GM23338 (cell line): ENCODE measurements around the gene LILRB1. TPM values are rescaled to one million over a fixed set of nuclear protein-coding genes. Genes with fewer than 3 reads are reported as not detected.

ENCODE experiments used
- ATAC-seq: fragments of 200-7000 bp; cut with Tn5 transposase; 3 replicates; pipeline ENCODE4 v1.9.1; 2020
- DNase-seq: peaks from one replicate; pipeline ENCODE4 v3.0.0-alpha.2; 2015; ENCODE audit warnings: low spot score
- H2AFZ ChIP-seq: fragments of 200-600 bp; sonication (generic); 2 replicates; pipeline ENCODE4 v1.8.0; 2016; ENCODE audit warnings: antibody characterized with exemption, mild to moderate bottlenecking, moderate library complexity
- H3F3A ChIP-seq: fragments of 200-600 bp; sonication (generic); replicated peaks from 2 replicates; pipeline ENCODE4 v1.8.0; 2017; ENCODE audit warnings: antibody characterized with exemption, mixed run types, low read depth
- H3K27ac ChIP-seq: fragments of 200-600 bp; sonication (generic); 2 replicates; pipeline ENCODE4 v1.6.1; 2016; ENCODE audit warnings: low read depth
- H3K27me3 ChIP-seq: fragments of 200-600 bp; sonication (generic); 2 replicates; pipeline ENCODE4 v1.8.0; 2016; ENCODE audit warnings: mild to moderate bottlenecking, mixed run types, moderate library complexity; ENCODE audit not compliant: insufficient read depth
- H3K36me3 ChIP-seq: fragments of 200-600 bp; sonication (generic); 2 replicates; pipeline ENCODE4 v1.8.0; 2016; ENCODE audit warnings: mild to moderate bottlenecking; ENCODE audit not compliant: insufficient read depth
- H3K4me1 ChIP-seq: fragments of 200-600 bp; sonication (generic); 2 replicates; pipeline ENCODE4 v1.8.0; 2016; ENCODE audit warnings: mild to moderate bottlenecking, moderate library complexity; ENCODE audit not compliant: insufficient read depth
- H3K4me2 ChIP-seq: fragments of 200-600 bp; sonication (generic); 2 replicates; pipeline ENCODE4 v1.7.1; 2017; ENCODE audit warnings: mixed run types
- H3K4me3 ChIP-seq: fragments of 200-600 bp; sonication (generic); 2 replicates; pipeline ENCODE4 v1.6.1; 2016; ENCODE audit warnings: mixed run types
- H3K79me2 ChIP-seq: fragments of 200-600 bp; sonication (generic); replicated peaks from 2 replicates; pipeline ENCODE4 v1.8.0; 2017; ENCODE audit warnings: mild to moderate bottlenecking; ENCODE audit not compliant: insufficient read depth
- H3K9me2 ChIP-seq: fragments of 200-600 bp; sonication (generic); 2 replicates; pipeline ENCODE4 v1.8.0; 2017; ENCODE audit not compliant: insufficient read depth
- H4K20me1 ChIP-seq: fragments of 200-600 bp; sonication (generic); replicated peaks from 2 replicates; pipeline ENCODE4 v1.8.0; 2017; ENCODE audit warnings: mild to moderate bottlenecking; ENCODE audit not compliant: insufficient read depth
- H3K27ac Mint-ChIP-seq: 2 replicates; pipeline ENCODE4 v1.8.0; 2020; ENCODE audit warnings: inconsistent platforms, mild to moderate bottlenecking, moderate library complexity, mixed read lengths
- H3K27me3 Mint-ChIP-seq: 3 replicates; pipeline ENCODE4 v1.8.0; 2022; ENCODE audit warnings: low read depth, mild to moderate bottlenecking, moderate library complexity, mixed read lengths, inconsistent platforms; ENCODE audit not compliant: insufficient read depth, poor library complexity
- H3K36me3 Mint-ChIP-seq: 3 replicates; pipeline ENCODE4 v1.8.0; 2021; ENCODE audit warnings: low read depth, mild to moderate bottlenecking, inconsistent platforms, moderate library complexity, mixed read lengths
- H3K4me1 Mint-ChIP-seq: 3 replicates; pipeline ENCODE4 v1.8.0; 2020; ENCODE audit warnings: mild to moderate bottlenecking, inconsistent platforms, mixed read lengths
- H3K4me3 Mint-ChIP-seq: 3 replicates; pipeline ENCODE4 v1.8.0; 2021; ENCODE audit warnings: moderate library complexity, mild to moderate bottlenecking, inconsistent platforms, mixed read lengths
- H3K9me3 Mint-ChIP-seq: 3 replicates; pipeline ENCODE4 v1.8.0; 2020; ENCODE audit warnings: moderate library complexity, mild to moderate bottlenecking, inconsistent platforms, mixed read lengths
- CREB1 ChIP-seq: fragments of 250-450 bp; sonication (Bioruptor Pico); IDR thresholded peaks from 2 replicates; pipeline ENCODE4 v1.5.0; 2020; ENCODE audit warnings: low read depth, mild to moderate bottlenecking, moderate library complexity
- CTCF ChIP-seq, 2 experiments: fragments of 200-600 bp in 1 of 2; sonication (generic) in 1 of 2; conservative IDR thresholded peaks; 2 replicates each; pipeline versions ENCODE4 v1.5.1 to v1.6.1; 2016 to 2017; ENCODE audit warnings: antibody characterized with exemption in 2 of 2, low read depth in 2 of 2, mild to moderate bottlenecking in 2 of 2, moderate library complexity in 1 of 2
- ETS1 ChIP-seq: IDR thresholded peaks from 2 replicates; pipeline ENCODE4 v1.6.1; 2016; ENCODE audit warnings: antibody characterized with exemption
- EZH2 ChIP-seq: fragments of 200-600 bp; sonication (generic); IDR thresholded peaks from one replicate; pipeline ENCODE4 v1.8.0; 2017; ENCODE audit warnings: antibody characterized with exemption, mild to moderate bottlenecking, low read depth; ENCODE audit not compliant: unreplicated experiment
- JUNB ChIP-seq: IDR thresholded peaks from one replicate; pipeline ENCODE4 v1.6.1; 2016; ENCODE audit warnings: antibody characterized with exemption; ENCODE audit not compliant: unreplicated experiment
- NANOG ChIP-seq: IDR thresholded peaks from 2 replicates; pipeline ENCODE4 v1.6.1; 2016; ENCODE audit warnings: antibody characterized with exemption, borderline replicate concordance
- POLR2AphosphoS5 ChIP-seq: IDR thresholded peaks from 2 replicates; pipeline ENCODE4 v1.6.1; 2016; ENCODE audit warnings: antibody characterized with exemption, low read depth
- REST ChIP-seq: IDR thresholded peaks from one replicate; pipeline ENCODE4 v1.6.1; 2018; ENCODE audit warnings: antibody characterized with exemption; ENCODE audit not compliant: unreplicated experiment
- STAT1 ChIP-seq: IDR thresholded peaks from one replicate; pipeline ENCODE4 v1.6.1; 2016; ENCODE audit warnings: antibody characterized with exemption; ENCODE audit not compliant: unreplicated experiment
- ZNF114 ChIP-seq: fragments of 250-450 bp; sonication (Bioruptor Pico); IDR thresholded peaks from 2 replicates; pipeline ENCODE4 v1.5.0; 2020; ENCODE audit warnings: mild to moderate bottlenecking, moderate library complexity
- ZNF331 ChIP-seq: fragments of 250-450 bp; sonication (Bioruptor Pico); IDR thresholded peaks from 2 replicates; pipeline ENCODE4 v1.5.0; 2020; ENCODE audit warnings: low read depth, mild to moderate bottlenecking, moderate library complexity
- polyA plus RNA-seq: library from polyadenylated mRNA; unstranded; fragments of >200 nt; fragmentation: Nextera tagmentation; extraction: Ambion mirVana; gene quantifications from 2 replicates; pipeline ENCODE4 v1.2.1, GENCODE V29; 2016
- total RNA-seq: library from RNA; depleted of rRNA; stranded (reverse); fragments of >200 nt; shearing (Covaris generic); gene quantifications from 2 replicates; pipeline ENCODE4 v1.2.3, GENCODE V29; 2014

The LILRB1 gene
- total and polyA plus RNA-seq, 2 experiments from 2014 or later, result 0.14 TPM; not detected in 1

GRCh38 chr19:54665530-54665929 is 35.2 kb downstream of the LILRB1 start:
- no peaks in the 10 kb centered on the region for H3K9me2 ChIP-seq
- H3K4me2 ChIP-seq, result no peak overlapping the region
- H3K27ac ChIP-seq, result no peak overlapping the region
- H4K20me1 ChIP-seq, result no peaks in the 10 kb centered on the region
- DNase-seq (no peak), ATAC-seq (no peak)
- peaks cover 27% of the 10 kb centered on the region for H3K36me3 Mint-ChIP-seq
- H3K27me3 Mint-ChIP-seq, result peaks cover 8% of the 10 kb centered on the region
- H3K36me3 ChIP-seq, result no peaks in the 10 kb centered on the region
- H3K27me3 ChIP-seq, result no peaks in the 10 kb centered on the region
- peaks cover 97% of the 10 kb centered on the region for H3K9me3 Mint-ChIP-seq
- H3K27ac Mint-ChIP-seq, result no peak overlapping the region
- H3F3A ChIP-seq, result no peaks in the 10 kb centered on the region
- no peak overlapping the region for H2AFZ ChIP-seq
- H3K4me3 ChIP-seq, result no peak overlapping the region
- H3K4me3 Mint-ChIP-seq, result no peak overlapping the region
- TF ChIP-seq CREB1 (CRISPR knock-in tag) (no peak), ETS1 (no peak), POLR2AphosphoS5 (no peak), EZH2 (no peak)
- no peaks in the 10 kb centered on the region for H3K4me1 Mint-ChIP-seq
- no peaks in the 10 kb centered on the region for H3K79me2 ChIP-seq
- no peaks in the 10 kb centered on the region for H3K4me1 ChIP-seq

GRCh38 chr19:54667217-54667616 is 36.9 kb downstream of the LILRB1 start:
- Histone ChIP-seq H3K27me3 (no peaks in the 10 kb centered on the region), H4K20me1 (no peaks in the 10 kb centered on the region), H2AFZ (no peak overlapping the region), H3K79me2 (no peaks in the 10 kb centered on the region), H3K9me2 (no peaks in the 10 kb centered on the region), H3K4me1 (no peaks in the 10 kb centered on the region), H3K36me3 (no peaks in the 10 kb centered on the region), H3F3A (no peaks in the 10 kb centered on the region), H3K4me3 (no peak overlapping the region), H3K4me2 (no peak overlapping the region), H3K27ac (no peak overlapping the region)
- DNase-seq, result no peak
- Mint-ChIP-seq H3K27me3 (peaks cover 8% of the 10 kb centered on the region), H3K4me1 (no peaks in the 10 kb centered on the region), H3K4me3 (no peak overlapping the region), H3K27ac (no peak overlapping the region), H3K36me3 (peaks cover 18% of the 10 kb centered on the region), H3K9me3 (peaks cover 95% of the 10 kb centered on the region)
- ATAC-seq, result no peak
- TF ChIP-seq ZNF331 (CRISPR knock-in tag), result no peak
- no peak for TF ChIP-seq ZNF114
- TF ChIP-seq CTCF (conservative IDR thresholded peaks at IDR 0.05; ENCODE audit: low read depth in 2 of 2), result no peak
- no peak for TF ChIP-seq REST
- TF ChIP-seq JUNB, result no peak
- TF ChIP-seq STAT1, result no peak
- TF ChIP-seq CREB1 (CRISPR knock-in tag), result no peak
- no peak for TF ChIP-seq NANOG
- TF ChIP-seq POLR2AphosphoS5, result no peak
